Testis (tissue), 2 donors: ENCODE results near the gene DISC1.

Source experiments
- POLR2A ChIP-seq: fragments of 450-650 bp; IDR thresholded peaks from one replicate; pipeline ENCODE4 v1.6.1; 2017; ENCODE audit warnings: antibody characterized with exemption, mild to moderate bottlenecking, moderate library complexity
- TF ChIP-seq, protein P1 (sequence below), 3 experiments: fragments of 450-650 bp in 2 of 3; fragments of 200-600 bp in 1 of 3; sonication (generic) in 1 of 3; IDR thresholded peaks; one replicate each; pipeline ENCODE4 v1.5.1; 2016 to 2019; ENCODE audit warnings: antibody characterized with exemption in 3 of 3, mild to moderate bottlenecking in 2 of 3, moderate library complexity in 1 of 3

DNA sequence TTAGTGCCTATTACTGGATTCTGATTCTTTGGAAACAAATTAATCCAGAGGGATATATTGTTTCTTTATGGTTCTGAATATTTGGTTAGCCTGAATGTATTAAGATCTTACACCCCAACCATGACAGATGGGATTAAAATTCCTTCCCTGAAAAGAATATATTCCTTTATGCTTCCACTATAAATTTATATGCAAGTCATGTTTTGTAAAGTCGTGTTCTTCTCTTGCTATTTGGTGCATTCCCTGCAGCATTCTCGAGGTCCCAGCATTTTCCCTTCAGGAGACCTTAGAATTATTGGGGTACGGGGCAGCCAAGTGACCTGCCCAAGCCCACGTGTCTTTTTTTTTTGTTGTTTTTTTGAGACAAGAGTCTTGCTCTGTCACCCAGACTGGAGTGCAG is 62.4 kb downstream of the DISC1 start:
- TF ChIP-seq POLR2A: no peak
- TF ChIP-seq, protein P1, sequence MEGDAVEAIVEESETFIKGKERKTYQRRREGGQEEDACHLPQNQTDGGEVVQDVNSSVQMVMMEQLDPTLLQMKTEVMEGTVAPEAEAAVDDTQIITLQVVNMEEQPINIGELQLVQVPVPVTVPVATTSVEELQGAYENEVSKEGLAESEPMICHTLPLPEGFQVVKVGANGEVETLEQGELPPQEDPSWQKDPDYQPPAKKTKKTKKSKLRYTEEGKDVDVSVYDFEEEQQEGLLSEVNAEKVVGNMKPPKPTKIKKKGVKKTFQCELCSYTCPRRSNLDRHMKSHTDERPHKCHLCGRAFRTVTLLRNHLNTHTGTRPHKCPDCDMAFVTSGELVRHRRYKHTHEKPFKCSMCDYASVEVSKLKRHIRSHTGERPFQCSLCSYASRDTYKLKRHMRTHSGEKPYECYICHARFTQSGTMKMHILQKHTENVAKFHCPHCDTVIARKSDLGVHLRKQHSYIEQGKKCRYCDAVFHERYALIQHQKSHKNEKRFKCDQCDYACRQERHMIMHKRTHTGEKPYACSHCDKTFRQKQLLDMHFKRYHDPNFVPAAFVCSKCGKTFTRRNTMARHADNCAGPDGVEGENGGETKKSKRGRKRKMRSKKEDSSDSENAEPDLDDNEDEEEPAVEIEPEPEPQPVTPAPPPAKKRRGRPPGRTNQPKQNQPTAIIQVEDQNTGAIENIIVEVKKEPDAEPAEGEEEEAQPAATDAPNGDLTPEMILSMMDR (IDR thresholded peaks at IDR 0.05): no peak
